ENCODE results near the gene GPC6. TPM values are rescaled to one million over a fixed set of nuclear protein-coding genes. Genes with fewer than 3 reads are reported as not detected.

GPC6 gene
- total and polyA plus RNA-seq, 2 donors (not counting 3 experiments of a cell fraction or from before 2014, with no cell fraction given), result 0.01 TPM; not detected in 1

- no peak for FAIRE-seq
- peaks cover 0 to 3% of the 10 kb centered on the region in 2 experiments for H3K27me3 ChIP-seq (ENCODE audit: control insufficient read depth in 2 of 2, insufficient read depth in 2 of 2, low read length in 2 of 2)
- dilution Hi-C loops (cut with MboI; ENCODE audit: extremely low pct_ligation_motif_present, low sequenced_read_pairs), result no loop called here
- no peak overlapping the region for H3K9ac ChIP-seq (replicated peaks; ENCODE audit: extremely low read depth, insufficient read depth, low read length)
- H3K27ac ChIP-seq (ENCODE audit: insufficient read depth, low read depth, low read length), result no peak overlapping the region
- H2AFZ ChIP-seq (ENCODE audit: low read depth, low read length), result no peak overlapping the region
- H3K4me2 ChIP-seq (ENCODE audit: insufficient read depth, low read length), result no peak overlapping the region
- no peak for TF ChIP-seq POLR2A (IDR thresholded peaks at IDR 0.05; ENCODE audit: low read depth, low read length)
- TF ChIP-seq, protein P1, sequence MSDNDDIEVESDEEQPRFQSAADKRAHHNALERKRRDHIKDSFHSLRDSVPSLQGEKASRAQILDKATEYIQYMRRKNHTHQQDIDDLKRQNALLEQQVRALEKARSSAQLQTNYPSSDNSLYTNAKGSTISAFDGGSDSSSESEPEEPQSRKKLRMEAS (IDR thresholded peaks at IDR 0.05; ENCODE audit: insufficient read depth, insufficient read length), result no peak
- TF ChIP-seq FOS (IDR thresholded peaks at IDR 0.05; ENCODE audit: borderline replicate concordance, insufficient read depth, low read length), result no peak
- no peaks in the 10 kb centered on the region for H3K9me3 ChIP-seq (replicated peaks; ENCODE audit: control insufficient read depth, insufficient read depth, low read length)
- H3K79me2 ChIP-seq (ENCODE audit: control insufficient read depth, insufficient read depth, low read length), result no peaks in the 10 kb centered on the region
- intact Hi-C loops (cut with micrococcal nuclease), result no loop called here
- H4K20me1 ChIP-seq (replicated peaks; ENCODE audit: control insufficient read depth, extremely low read depth, insufficient read depth, low read length), result no peaks in the 10 kb centered on the region
- H3K4me3 ChIP-seq (replicated peaks in 1 of 3; ENCODE audit: insufficient read depth in 1 of 3, low read depth in 1 of 3, low read length in 3 of 3), result no peak overlapping the region
- no peak for DNase-seq (ENCODE audit: low read depth, low spot score)
- H3K4me1 ChIP-seq (ENCODE audit: control insufficient read depth, extremely low read depth, insufficient read depth, low read length), result peaks cover 2% of the 10 kb centered on the region
- CTCF ChIA-PET, result interaction anchor here (1.0 kb wide), 1 partner anchor 17 kb away, joined by 3 read pairs; no protein-coding TSS in a partner anchor
- no peaks in the 10 kb centered on the region for H3K9me1 ChIP-seq (replicated peaks; ENCODE audit: control insufficient read depth, extremely low read depth, insufficient read depth, low read length)
- POLR2A ChIA-PET, result no interaction called here
- no peaks in the 10 kb centered on the region for H3K36me3 ChIP-seq (ENCODE audit: control insufficient read depth in 2 of 2, extremely low read depth in 1 of 2, insufficient read depth in 2 of 2, low read length in 2 of 2)
- no TSS peak for BruUV-seq (replicated peaks)
Observed at GRCh38 chr13:94329277-94329676, 1102.7 kb downstream of the GPC6 start.

- H3K36me3 ChIP-seq (ENCODE audit: control insufficient read depth in 2 of 2, extremely low read depth in 1 of 2, insufficient read depth in 2 of 2, low read length in 2 of 2), result no peaks in the 10 kb centered on the region
- peaks cover 2% of the 10 kb centered on the region for H3K4me1 ChIP-seq (ENCODE audit: control insufficient read depth, extremely low read depth, insufficient read depth, low read length)
- H4K20me1 ChIP-seq (replicated peaks; ENCODE audit: control insufficient read depth, extremely low read depth, insufficient read depth, low read length), result no peaks in the 10 kb centered on the region
- dilution Hi-C loops (cut with MboI; ENCODE audit: extremely low pct_ligation_motif_present, low sequenced_read_pairs) (no loop called here), intact Hi-C loops (cut with micrococcal nuclease) (no loop called here)
- no TSS peak for BruUV-seq (replicated peaks)
- H3K9ac ChIP-seq (replicated peaks; ENCODE audit: extremely low read depth, insufficient read depth, low read length), result no peak overlapping the region
- no peak overlapping the region for H3K27ac ChIP-seq (ENCODE audit: insufficient read depth, low read depth, low read length)
- peaks cover 0 to 3% of the 10 kb centered on the region in 2 experiments for H3K27me3 ChIP-seq (ENCODE audit: control insufficient read depth in 2 of 2, insufficient read depth in 2 of 2, low read length in 2 of 2)
- no peak overlapping the region for H3K4me2 ChIP-seq (ENCODE audit: insufficient read depth, low read length)
- no peaks in the 10 kb centered on the region for H3K9me1 ChIP-seq (replicated peaks; ENCODE audit: control insufficient read depth, extremely low read depth, insufficient read depth, low read length)
- ChIA-PET POLR2A (no interaction called here), CTCF (interaction anchor here (1.0 kb wide), 1 partner anchor 18 kb away, joined by 3 read pairs; no protein-coding TSS in a partner anchor)
- H3K79me2 ChIP-seq (ENCODE audit: control insufficient read depth, insufficient read depth, low read length), result no peaks in the 10 kb centered on the region
- DNase-seq (ENCODE audit: low read depth, low spot score) (peak; percentile 32), FAIRE-seq (no peak)
- H3K4me3 ChIP-seq (replicated peaks in 1 of 3; ENCODE audit: insufficient read depth in 1 of 3, low read depth in 1 of 3, low read length in 3 of 3), result no peak overlapping the region
- TF ChIP-seq, protein P2, sequence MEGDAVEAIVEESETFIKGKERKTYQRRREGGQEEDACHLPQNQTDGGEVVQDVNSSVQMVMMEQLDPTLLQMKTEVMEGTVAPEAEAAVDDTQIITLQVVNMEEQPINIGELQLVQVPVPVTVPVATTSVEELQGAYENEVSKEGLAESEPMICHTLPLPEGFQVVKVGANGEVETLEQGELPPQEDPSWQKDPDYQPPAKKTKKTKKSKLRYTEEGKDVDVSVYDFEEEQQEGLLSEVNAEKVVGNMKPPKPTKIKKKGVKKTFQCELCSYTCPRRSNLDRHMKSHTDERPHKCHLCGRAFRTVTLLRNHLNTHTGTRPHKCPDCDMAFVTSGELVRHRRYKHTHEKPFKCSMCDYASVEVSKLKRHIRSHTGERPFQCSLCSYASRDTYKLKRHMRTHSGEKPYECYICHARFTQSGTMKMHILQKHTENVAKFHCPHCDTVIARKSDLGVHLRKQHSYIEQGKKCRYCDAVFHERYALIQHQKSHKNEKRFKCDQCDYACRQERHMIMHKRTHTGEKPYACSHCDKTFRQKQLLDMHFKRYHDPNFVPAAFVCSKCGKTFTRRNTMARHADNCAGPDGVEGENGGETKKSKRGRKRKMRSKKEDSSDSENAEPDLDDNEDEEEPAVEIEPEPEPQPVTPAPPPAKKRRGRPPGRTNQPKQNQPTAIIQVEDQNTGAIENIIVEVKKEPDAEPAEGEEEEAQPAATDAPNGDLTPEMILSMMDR (IDR thresholded peaks at IDR 0.05; ENCODE audit: extremely low read depth in 1 of 2, insufficient read depth in 1 of 2, low read depth in 1 of 2, low read length in 2 of 2), result no peak
- TF ChIP-seq JUN (IDR thresholded peaks at IDR 0.05; ENCODE audit: borderline replicate concordance, insufficient read depth, insufficient read length, low read depth) (no peak), POLR2A (IDR thresholded peaks at IDR 0.05; ENCODE audit: low read depth, low read length) (no peak), EZH2 (IDR thresholded peaks at IDR 0.05; ENCODE audit: borderline replicate concordance, low read depth, low read length, severe bottlenecking) (no peak), GATA2 (IDR thresholded peaks at IDR 0.05; ENCODE audit: insufficient read depth, insufficient read length, low read depth, low read length) (no peak), FOS (IDR thresholded peaks at IDR 0.05; ENCODE audit: borderline replicate concordance, insufficient read depth, low read length) (no peak), POLR2AphosphoS5 (IDR thresholded peaks at IDR 0.05; ENCODE audit: insufficient read depth, low read depth, low read length) (no peak), MYC (IDR thresholded peaks at IDR 0.05; ENCODE audit: low read depth, low read length) (no peak)
- TF ChIP-seq, protein P1 (IDR thresholded peaks at IDR 0.05; ENCODE audit: insufficient read depth, insufficient read length), result no peak
- H2AFZ ChIP-seq (ENCODE audit: low read depth, low read length), result no peak overlapping the region
- no peaks in the 10 kb centered on the region for H3K9me3 ChIP-seq (replicated peaks; ENCODE audit: control insufficient read depth, insufficient read depth, low read length)
Observed at GRCh38 chr13:94329754-94330551, 1103.3 kb downstream of the GPC6 start.

Data from endothelial cell of umbilical vein (primary cell).